ENCODE data around the gene MAGEA6.

DNA sequence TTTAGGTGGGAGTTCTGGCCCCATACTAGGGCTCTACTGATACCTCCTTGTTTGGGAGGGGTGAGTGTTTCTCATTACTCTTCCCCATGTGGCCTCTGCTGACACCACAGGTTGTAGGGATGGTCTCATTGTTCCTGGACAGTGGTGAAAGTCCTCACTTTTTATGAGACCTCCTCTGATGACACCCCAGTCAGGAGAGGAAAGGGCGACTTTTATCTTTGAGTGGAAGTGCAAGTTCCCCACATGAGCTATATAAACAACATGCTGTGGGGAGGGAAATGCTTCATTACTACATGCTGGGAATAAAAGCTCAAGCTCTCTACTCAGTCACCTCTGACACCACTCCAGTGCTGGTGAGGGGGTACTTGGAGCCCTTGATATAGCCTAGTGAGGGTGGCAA is 29.5 kb upstream of the MAGEA6 start:
- TF ChIP-seq PRPF4 (IDR thresholded peaks at IDR 0.05; ENCODE audit: insufficient read depth, low read depth, low read length, poor library complexity, severe bottlenecking) (no peak), CBX3 (IDR thresholded peaks at IDR 0.05; ENCODE audit: borderline replicate concordance in 1 of 2, low read length in 2 of 2) (no peak), ZNF583 (CRISPR knock-in tag; IDR thresholded peaks at IDR 0.05) (no peak), NFE2 (IDR thresholded peaks at IDR 0.05; ENCODE audit: low read depth) (no peak), YBX1 (IDR thresholded peaks at IDR 0.05) (no peak), MAFK (IDR thresholded peaks at IDR 0.05; ENCODE audit: low read length) (no peak), MEF2A (IDR thresholded peaks at IDR 0.05; ENCODE audit: control insufficient read depth, low read depth, low read length) (no peak), POLR2A (conservative IDR thresholded peaks at IDR 0.05) (no peak), STAT5B (CRISPR knock-in tag; IDR thresholded peaks at IDR 0.05) (no peak)
- TF ChIP-seq, protein P1, sequence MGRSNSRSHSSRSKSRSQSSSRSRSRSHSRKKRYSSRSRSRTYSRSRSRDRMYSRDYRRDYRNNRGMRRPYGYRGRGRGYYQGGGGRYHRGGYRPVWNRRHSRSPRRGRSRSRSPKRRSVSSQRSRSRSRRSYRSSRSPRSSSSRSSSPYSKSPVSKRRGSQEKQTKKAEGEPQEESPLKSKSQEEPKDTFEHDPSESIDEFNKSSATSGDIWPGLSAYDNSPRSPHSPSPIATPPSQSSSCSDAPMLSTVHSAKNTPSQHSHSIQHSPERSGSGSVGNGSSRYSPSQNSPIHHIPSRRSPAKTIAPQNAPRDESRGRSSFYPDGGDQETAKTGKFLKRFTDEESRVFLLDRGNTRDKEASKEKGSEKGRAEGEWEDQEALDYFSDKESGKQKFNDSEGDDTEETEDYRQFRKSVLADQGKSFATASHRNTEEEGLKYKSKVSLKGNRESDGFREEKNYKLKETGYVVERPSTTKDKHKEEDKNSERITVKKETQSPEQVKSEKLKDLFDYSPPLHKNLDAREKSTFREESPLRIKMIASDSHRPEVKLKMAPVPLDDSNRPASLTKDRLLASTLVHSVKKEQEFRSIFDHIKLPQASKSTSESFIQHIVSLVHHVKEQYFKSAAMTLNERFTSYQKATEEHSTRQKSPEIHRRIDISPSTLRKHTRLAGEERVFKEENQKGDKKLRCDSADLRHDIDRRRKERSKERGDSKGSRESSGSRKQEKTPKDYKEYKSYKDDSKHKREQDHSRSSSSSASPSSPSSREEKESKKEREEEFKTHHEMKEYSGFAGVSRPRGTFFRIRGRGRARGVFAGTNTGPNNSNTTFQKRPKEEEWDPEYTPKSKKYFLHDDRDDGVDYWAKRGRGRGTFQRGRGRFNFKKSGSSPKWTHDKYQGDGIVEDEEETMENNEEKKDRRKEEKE (IDR thresholded peaks at IDR 0.05; ENCODE audit: borderline replicate concordance in 1 of 2, control insufficient read depth in 1 of 2, low read depth in 2 of 2, low read length in 1 of 2): no peak
- TF ChIP-seq, protein P2, sequence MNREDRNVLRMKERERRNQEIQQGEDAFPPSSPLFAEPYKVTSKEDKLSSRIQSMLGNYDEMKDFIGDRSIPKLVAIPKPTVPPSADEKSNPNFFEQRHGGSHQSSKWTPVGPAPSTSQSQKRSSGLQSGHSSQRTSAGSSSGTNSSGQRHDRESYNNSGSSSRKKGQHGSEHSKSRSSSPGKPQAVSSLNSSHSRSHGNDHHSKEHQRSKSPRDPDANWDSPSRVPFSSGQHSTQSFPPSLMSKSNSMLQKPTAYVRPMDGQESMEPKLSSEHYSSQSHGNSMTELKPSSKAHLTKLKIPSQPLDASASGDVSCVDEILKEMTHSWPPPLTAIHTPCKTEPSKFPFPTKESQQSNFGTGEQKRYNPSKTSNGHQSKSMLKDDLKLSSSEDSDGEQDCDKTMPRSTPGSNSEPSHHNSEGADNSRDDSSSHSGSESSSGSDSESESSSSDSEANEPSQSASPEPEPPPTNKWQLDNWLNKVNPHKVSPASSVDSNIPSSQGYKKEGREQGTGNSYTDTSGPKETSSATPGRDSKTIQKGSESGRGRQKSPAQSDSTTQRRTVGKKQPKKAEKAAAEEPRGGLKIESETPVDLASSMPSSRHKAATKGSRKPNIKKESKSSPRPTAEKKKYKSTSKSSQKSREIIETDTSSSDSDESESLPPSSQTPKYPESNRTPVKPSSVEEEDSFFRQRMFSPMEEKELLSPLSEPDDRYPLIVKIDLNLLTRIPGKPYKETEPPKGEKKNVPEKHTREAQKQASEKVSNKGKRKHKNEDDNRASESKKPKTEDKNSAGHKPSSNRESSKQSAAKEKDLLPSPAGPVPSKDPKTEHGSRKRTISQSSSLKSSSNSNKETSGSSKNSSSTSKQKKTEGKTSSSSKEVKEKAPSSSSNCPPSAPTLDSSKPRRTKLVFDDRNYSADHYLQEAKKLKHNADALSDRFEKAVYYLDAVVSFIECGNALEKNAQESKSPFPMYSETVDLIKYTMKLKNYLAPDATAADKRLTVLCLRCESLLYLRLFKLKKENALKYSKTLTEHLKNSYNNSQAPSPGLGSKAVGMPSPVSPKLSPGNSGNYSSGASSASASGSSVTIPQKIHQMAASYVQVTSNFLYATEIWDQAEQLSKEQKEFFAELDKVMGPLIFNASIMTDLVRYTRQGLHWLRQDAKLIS (CRISPR knock-in tag; IDR thresholded peaks at IDR 0.05): no peak

All from K562 (cell line).